Measurements from ENCODE around the gene DCUN1D1. TPM values are rescaled to one million over a fixed set of nuclear protein-coding genes. Genes with fewer than 3 reads are reported as not detected.
A peak's percentile ranks its signal among the peaks of the same experiment; 100 is the strongest.

DCUN1D1 gene
- total RNA-seq, 2 experiments from 2014 or later: 12.7 to 43.9 TPM

GRCh38 chr3:182981038-182981380, 671 bp upstream of the DCUN1D1 start:
- Histone ChIP-seq H3K4me2 (ENCODE audit: low read length) (peak overlapping the region; percentile 76), H2AFZ (ENCODE audit: low read length) (peak overlapping the region; percentile 93), H3K4me1 (ENCODE audit: insufficient read depth, low read length, poor library complexity, severe bottlenecking) (peaks cover 37% of the 10 kb centered on the region), H3K9me3 (ENCODE audit: low read length) (no peaks in the 10 kb centered on the region), H3K27ac (ENCODE audit: low read depth, low read length, poor library complexity, severe bottlenecking) (peak overlapping the region; percentile 25), H3K9me2 (ENCODE audit: insufficient read depth, low read length) (no peaks in the 10 kb centered on the region), H4K20me1 (ENCODE audit: insufficient read depth, low read length) (peaks cover 22% of the 10 kb centered on the region; the same call in 1 of the 2 replicates), H3K4me3 (ENCODE audit: low read depth, low read length, poor library complexity, severe bottlenecking) (peak overlapping the region; percentile 91), H3K36me3 (ENCODE audit: insufficient read depth, low read length) (no peaks in the 10 kb centered on the region), H3K79me2 (ENCODE audit: insufficient read depth, low read depth, low read length) (peaks cover 37% of the 10 kb centered on the region)
- BruUV-seq (replicated peaks): no TSS peak
- TF ChIP-seq, protein P1, sequence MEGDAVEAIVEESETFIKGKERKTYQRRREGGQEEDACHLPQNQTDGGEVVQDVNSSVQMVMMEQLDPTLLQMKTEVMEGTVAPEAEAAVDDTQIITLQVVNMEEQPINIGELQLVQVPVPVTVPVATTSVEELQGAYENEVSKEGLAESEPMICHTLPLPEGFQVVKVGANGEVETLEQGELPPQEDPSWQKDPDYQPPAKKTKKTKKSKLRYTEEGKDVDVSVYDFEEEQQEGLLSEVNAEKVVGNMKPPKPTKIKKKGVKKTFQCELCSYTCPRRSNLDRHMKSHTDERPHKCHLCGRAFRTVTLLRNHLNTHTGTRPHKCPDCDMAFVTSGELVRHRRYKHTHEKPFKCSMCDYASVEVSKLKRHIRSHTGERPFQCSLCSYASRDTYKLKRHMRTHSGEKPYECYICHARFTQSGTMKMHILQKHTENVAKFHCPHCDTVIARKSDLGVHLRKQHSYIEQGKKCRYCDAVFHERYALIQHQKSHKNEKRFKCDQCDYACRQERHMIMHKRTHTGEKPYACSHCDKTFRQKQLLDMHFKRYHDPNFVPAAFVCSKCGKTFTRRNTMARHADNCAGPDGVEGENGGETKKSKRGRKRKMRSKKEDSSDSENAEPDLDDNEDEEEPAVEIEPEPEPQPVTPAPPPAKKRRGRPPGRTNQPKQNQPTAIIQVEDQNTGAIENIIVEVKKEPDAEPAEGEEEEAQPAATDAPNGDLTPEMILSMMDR (conservative IDR thresholded peaks at IDR 0.05; ENCODE audit: low read length): no peak
- TF ChIP-seq EZH2phosphoT487 (IDR thresholded peaks at IDR 0.05; ENCODE audit: borderline replicate concordance, low read depth, low read length): no peak
- DNase-seq (ENCODE audit: low spot score): no peak
- CTCF ChIA-PET (ENCODE audit: unreplicated experiment): interaction anchor here (1.1 kb wide), 1 partner anchor 20 kb away, joined by 4 read pairs; no protein-coding TSS in a partner anchor
- intact Hi-C loops (cut with micrococcal nuclease; ENCODE audit: unreplicated experiment): no loop called here
- POLR2A ChIA-PET: interaction anchor here (0.5 to 1.5 kb wide), 6 partner anchors 10 to 1166 kb away, joined by 3 to 6 read pairs (median 3); no protein-coding TSS in a partner anchor

DNA sequence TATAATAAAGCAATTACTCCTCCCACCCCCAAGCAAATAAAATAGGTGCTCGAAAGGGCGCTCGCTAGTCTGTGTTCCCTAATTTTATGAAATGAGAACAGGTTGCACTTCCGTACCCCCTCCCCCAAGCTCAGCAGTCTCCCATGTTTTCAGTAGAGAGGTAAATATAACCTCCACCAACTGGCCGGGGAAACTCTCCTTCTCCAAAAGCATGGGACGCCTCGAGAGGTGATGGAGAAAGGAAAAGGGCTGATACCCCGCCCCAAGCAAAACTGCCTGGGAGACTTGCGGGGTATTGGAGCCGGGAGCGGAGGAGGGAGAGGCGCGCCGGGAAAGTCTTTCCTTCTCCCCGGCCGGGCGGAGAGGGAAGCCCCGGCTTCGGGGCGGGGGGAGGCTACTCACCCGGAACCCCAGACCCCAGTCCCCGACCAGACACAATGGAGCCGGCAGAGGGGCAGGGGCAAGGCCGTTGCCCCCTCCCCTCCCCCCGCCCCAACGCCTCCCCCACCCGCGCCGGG, 605 bp downstream of the DCUN1D1 start:
- no peaks in the 10 kb centered on the region for H3K36me3 ChIP-seq (ENCODE audit: insufficient read depth, low read length)
- no peaks in the 10 kb centered on the region for H3K9me3 ChIP-seq (ENCODE audit: low read length)
- H3K4me3 ChIP-seq (ENCODE audit: low read depth, low read length, poor library complexity, severe bottlenecking): peak overlapping the region; percentile 91
- H3K79me2 ChIP-seq (ENCODE audit: insufficient read depth, low read depth, low read length): peaks cover 50% of the 10 kb centered on the region
- ChIA-PET POLR2A (interaction anchor here (0.7 kb wide), 1 partner anchor 73 kb away, joined by 3 read pairs; no protein-coding TSS in a partner anchor), CTCF (ENCODE audit: unreplicated experiment) (interaction anchor here (0.6 kb wide), 1 partner anchor 9 kb away, joined by 3 read pairs; no protein-coding TSS in a partner anchor)
- BruUV-seq (replicated peaks): no TSS peak
- peaks cover 37% of the 10 kb centered on the region for H3K4me1 ChIP-seq (ENCODE audit: insufficient read depth, low read length, poor library complexity, severe bottlenecking)
- no peak overlapping the region; the same call in 1 of the 2 replicates for H2AFZ ChIP-seq (ENCODE audit: low read length)
- intact Hi-C loops (cut with micrococcal nuclease; ENCODE audit: unreplicated experiment): loop anchor here (2.0 to 10.0 kb wide), 4 partner anchors 63 to 265 kb away; partner anchors contain the start of gene MCCC1
- peak overlapping the region; percentile 50 for H3K27ac ChIP-seq (ENCODE audit: low read depth, low read length, poor library complexity, severe bottlenecking)
- H4K20me1 ChIP-seq (ENCODE audit: insufficient read depth, low read length): peaks cover 22% of the 10 kb centered on the region; the same call in 1 of the 2 replicates
- peak; percentile 52 for DNase-seq (ENCODE audit: low spot score)
- TF ChIP-seq EZH2phosphoT487 (IDR thresholded peaks at IDR 0.05; ENCODE audit: borderline replicate concordance, low read depth, low read length): no peak
- TF ChIP-seq, protein P1 (conservative IDR thresholded peaks at IDR 0.05; ENCODE audit: low read length): no peak
- peak overlapping the region; percentile 95 for H3K4me2 ChIP-seq (ENCODE audit: low read length)
- no peaks in the 10 kb centered on the region for H3K9me2 ChIP-seq (ENCODE audit: insufficient read depth, low read length)
